CD4-positive, alpha-beta T cell treated with Interferon alpha-2 for 1 hour (primary cell): ENCODE data around the gene ELP4.
"Not testable (repeated sequence)": the region's sequence is repeated elsewhere in the genome, so short reads cannot be mapped to it uniquely, and the experiment has no call there.

Experiments
- DNase-seq, 2 donors: peaks; one replicate each; pipeline ENCODE4 v3.0.0-alpha.2; 2020 to 2022

The ELP4 gene

GRCh38 chr11:31646216-31646615 lies 136.6 kb downstream of the ELP4 start:
- DNase-seq: no peak

GRCh38 chr11:31649129-31649966 lies 139.8 kb downstream of the ELP4 start:
- DNase-seq: no peak

GRCh38 chr11:31651208-31651607 lies 141.6 kb downstream of the ELP4 start:
- DNase-seq: no peak

GRCh38 chr11:31651822-31652221 lies 142.3 kb downstream of the ELP4 start:
- no peak for DNase-seq

GRCh38 chr11:31652528-31652927 lies 143.0 kb downstream of the ELP4 start:
- DNase-seq: no peak

- no peak for DNase-seq
Observed at GRCh38 chr11:31655483-31655882, 145.9 kb downstream of the ELP4 start.

GRCh38 chr11:31656051-31656450 lies 146.5 kb downstream of the ELP4 start:
- no peak for DNase-seq

- DNase-seq: no peak
Observed at GRCh38 chr11:31657091-31657490, 147.5 kb downstream of the ELP4 start.

GRCh38 chr11:31664129-31664528 lies 154.6 kb downstream of the ELP4 start:
- DNase-seq: no peak

GRCh38 chr11:31664954-31665353 lies 155.4 kb downstream of the ELP4 start:
- DNase-seq: no peak

GRCh38 chr11:31671681-31672080 lies 162.1 kb downstream of the ELP4 start:
- DNase-seq: no peak

- DNase-seq: not testable (repeated sequence)
Observed at GRCh38 chr11:31673108-31673507, 163.5 kb downstream of the ELP4 start.

- DNase-seq: no peak
Observed at GRCh38 chr11:31676280-31676982, 166.9 kb downstream of the ELP4 start.

GRCh38 chr11:31680770-31681169 lies 171.2 kb downstream of the ELP4 start:
- DNase-seq: no peak

- no peak for DNase-seq
Observed at GRCh38 chr11:31687256-31687655, 177.7 kb downstream of the ELP4 start.

GRCh38 chr11:31687861-31688260 lies 178.3 kb downstream of the ELP4 start:
- no peak for DNase-seq

- DNase-seq: no peak
Observed at GRCh38 chr11:31689559-31689958, 180.0 kb downstream of the ELP4 start.

- DNase-seq: no peak
Observed at GRCh38 chr11:31690041-31690440, 180.5 kb downstream of the ELP4 start.

- no peak for DNase-seq
Observed at GRCh38 chr11:31690516-31690915, 180.9 kb downstream of the ELP4 start.

GRCh38 chr11:31692466-31692865 lies 182.9 kb downstream of the ELP4 start:
- DNase-seq: no peak

- DNase-seq: not testable (repeated sequence)
Observed at GRCh38 chr11:31697049-31697448, 187.5 kb downstream of the ELP4 start.

- no peak for DNase-seq
Observed at GRCh38 chr11:31699066-31699465, 189.5 kb downstream of the ELP4 start.

GRCh38 chr11:31702966-31703365 lies 193.4 kb downstream of the ELP4 start:
- no peak for DNase-seq

GRCh38 chr11:31706357-31706756 lies 196.8 kb downstream of the ELP4 start:
- DNase-seq: no peak
